Measurements from ENCODE around the gene SCTR.

The SCTR gene

GRCh38 chr2:119486886-119487285 is 37.4 kb downstream of the SCTR start:
- no peak for FAIRE-seq

- FAIRE-seq, result peak; percentile 98
Observed at GRCh38 chr2:119486196-119486827, 38.0 kb downstream of the SCTR start.

- FAIRE-seq, result no peak
Observed at GRCh38 chr2:119485336-119486110, 38.8 kb downstream of the SCTR start.

- FAIRE-seq, result no peak
Observed at GRCh38 chr2:119484834-119485233, 39.4 kb downstream of the SCTR start.

- FAIRE-seq, result no peak
Observed at GRCh38 chr2:119483896-119484718, 40.2 kb downstream of the SCTR start.

- no peak for FAIRE-seq
Observed at GRCh38 chr2:119483395-119483753, 40.9 kb downstream of the SCTR start.

GRCh38 chr2:119482481-119483394 is 41.5 kb downstream of the SCTR start:
- FAIRE-seq, result no peak

- no peak for FAIRE-seq
Observed at GRCh38 chr2:119481501-119482455, 42.5 kb downstream of the SCTR start.

GRCh38 chr2:119480718-119481142 is 43.6 kb downstream of the SCTR start:
- FAIRE-seq, result no peak

GRCh38 chr2:119480184-119480583 is 44.1 kb downstream of the SCTR start:
- FAIRE-seq, result no peak

- FAIRE-seq, result no peak
Observed at GRCh38 chr2:119478978-119479295, 45.3 kb downstream of the SCTR start.

GRCh38 chr2:119478188-119478977 is 45.9 kb downstream of the SCTR start:
- no peak for FAIRE-seq

GRCh38 chr2:119477113-119477505 is 47.2 kb downstream of the SCTR start:
- no peak for FAIRE-seq

GRCh38 chr2:119476301-119477112 is 47.8 kb downstream of the SCTR start:
- FAIRE-seq, result peak; percentile 96

GRCh38 chr2:119475857-119476244 is 48.4 kb downstream of the SCTR start:
- no peak for FAIRE-seq

- no peak for FAIRE-seq
Observed at GRCh38 chr2:119475225-119475856, 48.9 kb downstream of the SCTR start.

- FAIRE-seq, result no peak
Observed at GRCh38 chr2:119474371-119475224, 49.7 kb downstream of the SCTR start.

GRCh38 chr2:119473621-119474370 is 50.5 kb downstream of the SCTR start:
- no peak for FAIRE-seq
